GM18909 (cell line): ENCODE measurements around the gene SPATA31C2.
"Not testable (repeated sequence)": the region's sequence is repeated elsewhere in the genome, so short reads cannot be mapped to it uniquely, and the experiment has no call there.

Experiments
- ATAC-seq: cut with Tn5 transposase; IDR thresholded peaks from one replicate; pipeline ENCODE4 v1.9.1; 2021; ENCODE audit warnings: mild to moderate bottlenecking; ENCODE audit not compliant: unreplicated experiment, poor library complexity

Gene SPATA31C2

GRCh38 chr9:88129556-88129955, 8.7 kb downstream of the SPATA31C2 start:
- not testable (repeated sequence) for ATAC-seq

DNA sequence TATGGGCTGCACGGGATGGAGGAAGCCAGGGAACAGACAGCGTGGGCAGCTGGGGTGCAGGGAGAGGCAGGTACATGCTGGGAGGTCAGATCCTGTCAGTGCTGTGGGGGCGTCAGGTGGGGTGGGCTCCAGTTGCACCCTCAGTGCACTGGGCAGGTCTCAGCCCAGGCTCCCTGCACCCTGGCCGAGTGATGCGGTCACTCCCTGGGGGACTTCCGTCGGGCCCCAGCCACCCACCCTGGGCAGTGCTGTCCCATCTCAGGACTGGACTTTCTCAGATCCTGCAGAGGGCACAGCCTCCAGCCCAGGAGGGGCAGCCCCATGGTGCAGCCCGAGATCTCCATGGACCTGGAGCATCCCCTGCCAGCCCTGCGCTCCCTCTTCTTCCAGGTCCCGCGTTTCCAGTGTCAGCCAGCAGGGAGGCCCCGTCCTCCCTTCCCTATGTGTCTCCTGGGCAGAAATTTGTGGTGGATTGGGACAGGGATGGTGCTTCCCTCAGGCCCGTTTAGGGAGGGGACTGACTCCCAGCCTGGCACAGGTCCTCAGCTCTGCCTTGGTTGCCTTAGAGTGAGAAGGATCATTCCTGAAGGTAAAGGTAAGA, 10.5 kb downstream of the SPATA31C2 start:
- not testable (repeated sequence) for ATAC-seq

- ATAC-seq, result not testable (repeated sequence)
Observed at GRCh38 chr9:88123413-88123812, 14.9 kb downstream of the SPATA31C2 start.

DNA sequence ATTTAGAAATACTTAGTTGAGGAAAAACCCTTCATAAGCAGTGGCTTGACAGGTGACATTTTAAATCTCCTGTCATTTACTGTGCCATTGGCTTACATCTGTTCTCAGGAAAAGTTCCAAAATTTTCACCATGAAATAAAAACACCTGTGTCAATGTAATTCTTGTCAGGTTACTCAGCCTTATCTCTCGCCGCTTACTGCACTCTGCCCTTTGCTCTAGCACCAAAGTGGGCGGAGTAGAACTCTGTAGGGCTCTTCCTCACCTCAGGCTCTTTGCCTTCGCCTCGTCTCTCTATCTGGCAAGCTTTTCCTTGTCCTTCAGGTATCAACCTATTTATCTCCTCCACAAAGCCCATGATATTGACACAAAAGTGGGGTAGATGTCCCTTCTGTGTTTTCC, 20.2 kb downstream of the SPATA31C2 start:
- not testable (repeated sequence) for ATAC-seq

- not testable (repeated sequence) for ATAC-seq
Observed at GRCh38 chr9:88114968-88115612, 23.2 kb downstream of the SPATA31C2 start.

GRCh38 chr9:88114283-88114967, 23.9 kb downstream of the SPATA31C2 start:
- ATAC-seq, result not testable (repeated sequence)

- not testable (repeated sequence) for ATAC-seq
Observed at GRCh38 chr9:88113156-88114130, 24.8 kb downstream of the SPATA31C2 start.

- no peak for ATAC-seq
Observed at GRCh38 chr9:88110026-88110425, 28.2 kb downstream of the SPATA31C2 start.

DNA sequence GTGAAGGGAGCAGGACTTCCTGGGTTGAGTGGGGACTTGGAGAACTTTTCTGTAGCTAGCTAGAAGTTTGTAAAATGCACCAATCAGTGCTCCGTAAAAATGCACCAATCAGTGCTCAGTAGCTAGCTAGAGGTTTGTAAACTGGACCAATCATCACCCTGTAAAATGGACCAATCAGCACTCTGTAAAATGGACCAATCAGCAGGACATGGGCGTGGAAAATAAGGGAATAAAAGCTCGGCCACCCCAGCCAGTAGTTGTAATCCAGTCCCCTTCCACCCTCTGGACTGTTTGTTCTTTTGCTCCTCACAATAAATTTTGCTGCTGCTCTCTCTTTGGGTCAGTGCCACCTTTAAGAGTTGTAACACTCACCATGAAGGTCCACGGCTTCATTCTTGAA, 29.5 kb downstream of the SPATA31C2 start:
- ATAC-seq, result no peak

DNA sequence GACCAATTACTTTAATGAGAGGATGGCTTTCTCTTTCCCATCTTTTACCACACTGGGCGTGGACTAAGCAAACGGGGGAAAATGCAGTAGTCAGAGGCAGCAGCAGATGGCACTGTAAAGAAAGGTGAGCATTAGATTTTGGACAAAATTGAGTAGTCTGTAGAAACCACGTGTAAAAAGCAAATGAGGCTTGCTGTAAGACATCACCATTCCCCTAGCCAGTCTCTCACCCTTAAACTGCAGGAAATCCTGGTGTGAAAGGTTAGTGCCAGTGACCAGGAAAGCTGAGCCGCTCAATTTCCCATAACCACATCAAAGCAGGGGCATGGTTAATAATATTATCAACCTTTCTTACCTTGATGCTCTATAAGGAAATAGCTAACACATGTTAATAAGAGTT, 31.8 kb downstream of the SPATA31C2 start:
- ATAC-seq, result no peak

- no peak for ATAC-seq
Observed at GRCh38 chr9:88092797-88093331, 45.4 kb downstream of the SPATA31C2 start.

GRCh38 chr9:88090151-88090581, 48.1 kb downstream of the SPATA31C2 start:
- ATAC-seq, result no peak

- ATAC-seq, result no peak
Observed at GRCh38 chr9:88087906-88088305, 50.4 kb downstream of the SPATA31C2 start.

GRCh38 chr9:88085476-88085875, 52.8 kb downstream of the SPATA31C2 start:
- ATAC-seq, result no peak

DNA sequence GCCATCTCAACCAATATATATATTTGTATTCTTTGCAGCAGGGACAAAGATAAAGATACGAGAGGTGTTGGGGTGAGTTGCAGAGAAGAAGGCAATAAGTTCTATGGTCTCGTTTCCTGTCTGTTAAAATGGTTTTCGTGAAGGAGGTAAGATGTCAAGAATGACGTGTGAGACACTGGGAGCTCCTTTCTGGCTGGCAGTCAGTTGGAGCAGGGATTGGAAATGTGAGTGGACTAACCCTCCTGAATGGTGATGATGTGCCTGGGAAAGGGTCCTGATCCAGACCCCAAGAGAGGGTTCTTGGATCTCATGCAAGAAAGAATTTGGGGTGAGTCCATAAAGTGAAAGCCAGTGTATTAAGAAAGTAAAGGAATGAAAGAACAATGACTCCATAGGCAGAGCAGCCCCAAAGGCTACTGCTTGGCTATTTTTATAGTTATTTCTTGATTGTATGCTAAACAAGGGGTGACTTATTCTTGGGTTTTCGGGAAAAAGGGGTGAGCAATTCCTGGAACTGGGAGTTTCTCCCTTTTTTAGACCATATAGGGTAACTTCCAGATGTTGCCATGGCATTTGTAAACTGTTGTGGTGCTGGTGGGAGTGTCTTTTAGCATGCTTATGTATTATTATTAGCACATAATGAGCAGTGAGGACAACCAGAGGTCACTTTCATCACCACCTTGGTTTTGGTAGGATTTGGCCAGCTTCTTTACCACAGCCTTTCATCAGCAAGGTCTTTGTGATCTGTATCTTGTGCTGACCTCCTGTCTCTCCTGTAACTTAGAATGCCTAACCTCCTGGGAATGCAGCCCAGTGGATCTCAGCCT, 53.7 kb downstream of the SPATA31C2 start:
- ATAC-seq, result no peak
